ENCODE data around the gene SLC4A9.

SLC4A9 gene

GRCh38 chr5:140360101-140360500, at the start of gene SLC4A9:
Gene SLC4A9 (plus strand): TSS chr5:140360194. CDS start chr5:140360237, 43 bp downstream.
- Histone ChIP-seq H3K9ac (ENCODE audit: low read depth in 1 of 2, low read length in 2 of 2) (no peak within 1 kb of the TSS), H3K4me3 (ENCODE audit: low read length in 2 of 2) (no peak within 1 kb of the TSS), H3K9me3 (ENCODE audit: control insufficient read depth in 2 of 2, low read length in 2 of 2) (no peaks in the 10 kb centered on the region), H3K36me3 (ENCODE audit: control insufficient read depth in 2 of 2, insufficient read depth in 2 of 2, low read length in 2 of 2) (no peaks in the 10 kb centered on the region), H3K4me1 (ENCODE audit: control insufficient read depth in 2 of 2, insufficient read depth in 2 of 2, low read length in 2 of 2) (peaks cover 6 to 12% of the 10 kb centered on the region in 2 donors), H3K27me3 (ENCODE audit: control insufficient read depth in 2 of 2, insufficient read depth in 2 of 2, low read length in 2 of 2) (no peaks in the 10 kb centered on the region), H3K27ac (ENCODE audit: low read depth in 2 of 2, low read length in 2 of 2) (no peak within 1 kb of the TSS)

DNA sequence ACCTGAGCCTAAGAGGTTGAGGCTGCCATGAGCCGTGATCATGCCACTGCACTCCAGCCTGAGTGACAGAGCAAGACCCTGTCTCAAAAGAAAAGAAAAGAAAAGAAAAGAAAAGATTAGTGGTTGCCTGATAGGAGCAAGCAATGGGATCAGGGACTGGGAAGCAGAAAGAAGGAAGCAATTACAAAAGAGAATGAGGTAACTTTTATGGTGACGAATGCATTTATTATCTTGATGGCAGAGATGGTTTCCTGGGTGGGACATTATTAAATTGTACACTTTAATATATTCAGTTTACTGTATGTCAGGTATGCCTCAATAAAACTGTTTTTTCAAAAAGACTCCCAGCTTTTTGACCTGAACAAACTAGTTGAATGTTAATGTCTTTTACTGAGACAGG, 49.6 kb upstream of the SLC4A9 start:
- no peaks in the 10 kb centered on the region for H3K36me3 ChIP-seq (ENCODE audit: control insufficient read depth in 2 of 2, insufficient read depth in 2 of 2, low read length in 2 of 2)
- H3K4me1 ChIP-seq (ENCODE audit: control insufficient read depth in 2 of 2, insufficient read depth in 2 of 2, low read length in 2 of 2): peaks cover 4 to 10% of the 10 kb centered on the region in 2 donors
- no peak overlapping the region for H3K4me3 ChIP-seq (ENCODE audit: low read length in 2 of 2)
- peak overlapping the region in 1 of 2 donors; percentile 7 for H3K27ac ChIP-seq (ENCODE audit: low read depth in 2 of 2, low read length in 2 of 2)
- H3K27me3 ChIP-seq (ENCODE audit: control insufficient read depth in 2 of 2, insufficient read depth in 2 of 2, low read length in 2 of 2): no peaks in the 10 kb centered on the region
- no peak overlapping the region for H3K9ac ChIP-seq (ENCODE audit: low read depth in 1 of 2, low read length in 2 of 2)
- H3K9me3 ChIP-seq (ENCODE audit: control insufficient read depth in 2 of 2, low read length in 2 of 2): no peaks in the 10 kb centered on the region

DNA sequence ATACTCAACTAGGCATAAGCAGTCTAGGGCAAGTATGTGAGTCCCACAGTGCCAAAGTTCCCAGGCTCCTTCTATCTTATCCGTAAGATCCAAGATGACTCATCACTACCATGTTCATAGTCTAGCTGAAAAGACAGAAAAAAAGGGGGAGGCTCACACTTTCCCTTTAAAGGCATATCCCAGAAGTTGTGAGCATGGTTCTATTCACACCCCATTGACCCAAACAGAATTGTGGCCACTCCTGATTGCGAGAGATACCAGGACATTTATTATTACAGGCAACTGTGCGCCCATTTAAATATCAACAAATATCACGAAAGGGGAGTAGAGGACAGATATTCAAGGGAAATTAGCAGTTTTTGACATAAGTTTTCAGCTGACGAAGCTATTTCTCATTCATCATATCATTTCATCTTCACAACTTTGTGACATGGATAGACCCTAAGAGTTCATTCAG, 49.0 kb upstream of the SLC4A9 start:
- no peak overlapping the region for H3K4me3 ChIP-seq (ENCODE audit: low read length in 2 of 2)
- H3K36me3 ChIP-seq (ENCODE audit: control insufficient read depth in 2 of 2, insufficient read depth in 2 of 2, low read length in 2 of 2): no peaks in the 10 kb centered on the region
- H3K9ac ChIP-seq (ENCODE audit: low read depth in 1 of 2, low read length in 2 of 2): no peak overlapping the region
- H3K9me3 ChIP-seq (ENCODE audit: control insufficient read depth in 2 of 2, low read length in 2 of 2): no peaks in the 10 kb centered on the region
- H3K27ac ChIP-seq (ENCODE audit: low read depth in 2 of 2, low read length in 2 of 2): no peak overlapping the region
- H3K27me3 ChIP-seq (ENCODE audit: control insufficient read depth in 2 of 2, insufficient read depth in 2 of 2, low read length in 2 of 2): no peaks in the 10 kb centered on the region
- peaks cover 4 to 10% of the 10 kb centered on the region in 2 donors for H3K4me1 ChIP-seq (ENCODE audit: control insufficient read depth in 2 of 2, insufficient read depth in 2 of 2, low read length in 2 of 2)

DNA sequence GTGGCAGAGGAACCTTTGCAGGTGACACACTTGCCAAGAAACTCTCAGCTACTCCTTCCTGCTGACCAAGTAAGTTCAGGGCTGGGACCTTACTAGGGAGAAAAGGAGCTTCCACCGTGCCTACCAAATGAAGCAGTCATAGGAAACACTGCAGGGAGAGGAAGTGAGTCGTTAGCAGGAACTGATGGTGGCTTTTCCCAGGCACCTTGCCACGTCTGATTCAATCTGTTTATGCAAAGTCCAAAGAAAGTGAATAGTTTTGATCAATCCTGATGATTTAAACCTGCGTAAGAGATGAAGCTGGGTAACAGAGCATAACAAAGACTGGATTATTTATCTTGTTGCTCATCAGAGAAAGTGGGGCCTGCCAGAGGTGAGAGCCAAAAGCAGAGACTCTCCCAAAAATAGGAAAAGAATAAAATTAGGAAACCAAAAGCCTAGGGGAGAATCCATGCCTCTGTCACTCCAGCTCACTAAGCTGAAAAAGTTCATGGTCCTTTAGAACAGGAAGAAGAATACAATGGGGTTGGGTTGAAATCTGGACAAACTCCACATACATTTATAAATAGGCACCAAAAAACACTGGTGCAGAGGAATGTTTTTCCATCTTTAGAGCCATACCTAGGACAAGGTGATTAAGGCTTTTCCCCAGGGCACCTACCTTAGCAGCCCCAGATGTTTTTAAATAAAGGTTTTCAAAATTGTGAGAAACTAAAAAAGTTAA, 47.8 kb upstream of the SLC4A9 start:
- Histone ChIP-seq H3K4me1 (ENCODE audit: control insufficient read depth in 2 of 2, insufficient read depth in 2 of 2, low read length in 2 of 2) (peaks cover 4 to 10% of the 10 kb centered on the region in 2 donors), H3K27me3 (ENCODE audit: control insufficient read depth in 2 of 2, insufficient read depth in 2 of 2, low read length in 2 of 2) (no peaks in the 10 kb centered on the region), H3K27ac (ENCODE audit: low read depth in 2 of 2, low read length in 2 of 2) (no peak overlapping the region), H3K4me3 (ENCODE audit: low read length in 2 of 2) (no peak overlapping the region), H3K9me3 (ENCODE audit: control insufficient read depth in 2 of 2, low read length in 2 of 2) (no peaks in the 10 kb centered on the region), H3K9ac (ENCODE audit: low read depth in 1 of 2, low read length in 2 of 2) (no peak overlapping the region), H3K36me3 (ENCODE audit: control insufficient read depth in 2 of 2, insufficient read depth in 2 of 2, low read length in 2 of 2) (no peaks in the 10 kb centered on the region)

GRCh38 chr5:140312791-140313189, 47.2 kb upstream of the SLC4A9 start:
- no peaks in the 10 kb centered on the region for H3K9me3 ChIP-seq (ENCODE audit: control insufficient read depth in 2 of 2, low read length in 2 of 2)
- no peaks in the 10 kb centered on the region for H3K36me3 ChIP-seq (ENCODE audit: control insufficient read depth in 2 of 2, insufficient read depth in 2 of 2, low read length in 2 of 2)
- no peak overlapping the region for H3K4me3 ChIP-seq (ENCODE audit: low read length in 2 of 2)
- no peak overlapping the region for H3K27ac ChIP-seq (ENCODE audit: low read depth in 2 of 2, low read length in 2 of 2)
- H3K9ac ChIP-seq (ENCODE audit: low read depth in 1 of 2, low read length in 2 of 2): no peak overlapping the region
- H3K27me3 ChIP-seq (ENCODE audit: control insufficient read depth in 2 of 2, insufficient read depth in 2 of 2, low read length in 2 of 2): no peaks in the 10 kb centered on the region
- H3K4me1 ChIP-seq (ENCODE audit: control insufficient read depth in 2 of 2, insufficient read depth in 2 of 2, low read length in 2 of 2): peaks cover 4 to 10% of the 10 kb centered on the region in 2 donors

GRCh38 chr5:140317859-140318258, 42.1 kb upstream of the SLC4A9 start:
- Histone ChIP-seq H3K27me3 (ENCODE audit: control insufficient read depth in 2 of 2, insufficient read depth in 2 of 2, low read length in 2 of 2) (no peaks in the 10 kb centered on the region), H3K9ac (ENCODE audit: low read depth in 1 of 2, low read length in 2 of 2) (no peak overlapping the region), H3K9me3 (ENCODE audit: control insufficient read depth in 2 of 2, low read length in 2 of 2) (no peaks in the 10 kb centered on the region), H3K4me3 (ENCODE audit: low read length in 2 of 2) (no peak overlapping the region), H3K27ac (ENCODE audit: low read depth in 2 of 2, low read length in 2 of 2) (no peak overlapping the region), H3K36me3 (ENCODE audit: control insufficient read depth in 2 of 2, insufficient read depth in 2 of 2, low read length in 2 of 2) (no peaks in the 10 kb centered on the region), H3K4me1 (ENCODE audit: control insufficient read depth in 2 of 2, insufficient read depth in 2 of 2, low read length in 2 of 2) (peaks cover 0 to 5% of the 10 kb centered on the region in 2 donors)

- peaks cover 5 to 10% of the 10 kb centered on the region in 2 donors for H3K4me1 ChIP-seq (ENCODE audit: control insufficient read depth in 2 of 2, insufficient read depth in 2 of 2, low read length in 2 of 2)
- H3K9me3 ChIP-seq (ENCODE audit: control insufficient read depth in 2 of 2, low read length in 2 of 2): no peaks in the 10 kb centered on the region
- no peak overlapping the region for H3K9ac ChIP-seq (ENCODE audit: low read depth in 1 of 2, low read length in 2 of 2)
- no peak overlapping the region for H3K27ac ChIP-seq (ENCODE audit: low read depth in 2 of 2, low read length in 2 of 2)
- no peak overlapping the region for H3K4me3 ChIP-seq (ENCODE audit: low read length in 2 of 2)
- H3K27me3 ChIP-seq (ENCODE audit: control insufficient read depth in 2 of 2, insufficient read depth in 2 of 2, low read length in 2 of 2): no peaks in the 10 kb centered on the region
- no peaks in the 10 kb centered on the region for H3K36me3 ChIP-seq (ENCODE audit: control insufficient read depth in 2 of 2, insufficient read depth in 2 of 2, low read length in 2 of 2)
These were observed 41.2 kb upstream of the SLC4A9 start for GRCh38 chr5:140318792-140319191.

DNA sequence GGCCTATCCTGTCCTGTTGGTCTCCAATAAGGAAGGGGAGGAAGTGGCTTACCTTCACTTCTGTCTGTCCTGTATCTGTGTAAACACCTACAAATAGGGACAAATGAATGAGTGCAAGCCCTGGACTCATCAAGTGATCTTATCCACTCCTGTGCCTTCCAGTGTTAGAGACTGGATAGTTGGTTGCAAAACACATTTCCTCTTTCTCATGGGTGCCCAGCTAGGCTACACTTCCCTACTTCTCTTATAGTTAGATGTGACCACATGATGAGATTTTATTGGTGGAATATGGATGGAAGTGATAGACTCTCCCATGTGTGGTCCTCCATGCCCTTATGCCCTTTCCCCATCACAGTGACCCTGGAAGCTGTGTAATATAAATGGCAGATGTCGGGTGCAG, 40.2 kb upstream of the SLC4A9 start:
- peak overlapping the region in 1 of 2 donors; percentile 21 for H3K27ac ChIP-seq (ENCODE audit: low read depth in 2 of 2, low read length in 2 of 2)
- H3K4me3 ChIP-seq (ENCODE audit: low read length in 2 of 2): no peak overlapping the region
- no peaks in the 10 kb centered on the region for H3K9me3 ChIP-seq (ENCODE audit: control insufficient read depth in 2 of 2, low read length in 2 of 2)
- no peak overlapping the region for H3K9ac ChIP-seq (ENCODE audit: low read depth in 1 of 2, low read length in 2 of 2)
- peaks cover 5 to 10% of the 10 kb centered on the region in 2 donors for H3K4me1 ChIP-seq (ENCODE audit: control insufficient read depth in 2 of 2, insufficient read depth in 2 of 2, low read length in 2 of 2)
- H3K27me3 ChIP-seq (ENCODE audit: control insufficient read depth in 2 of 2, insufficient read depth in 2 of 2, low read length in 2 of 2): no peaks in the 10 kb centered on the region
- no peaks in the 10 kb centered on the region for H3K36me3 ChIP-seq (ENCODE audit: control insufficient read depth in 2 of 2, insufficient read depth in 2 of 2, low read length in 2 of 2)

- Histone ChIP-seq H3K9me3 (ENCODE audit: control insufficient read depth in 2 of 2, low read length in 2 of 2) (no peaks in the 10 kb centered on the region), H3K27me3 (ENCODE audit: control insufficient read depth in 2 of 2, insufficient read depth in 2 of 2, low read length in 2 of 2) (no peaks in the 10 kb centered on the region), H3K27ac (ENCODE audit: low read depth in 2 of 2, low read length in 2 of 2) (peak overlapping the region in 1 of 2 donors; percentile 20), H3K4me3 (ENCODE audit: low read length in 2 of 2) (no peak overlapping the region), H3K4me1 (ENCODE audit: control insufficient read depth in 2 of 2, insufficient read depth in 2 of 2, low read length in 2 of 2) (peaks cover 5 to 10% of the 10 kb centered on the region in 2 donors), H3K36me3 (ENCODE audit: control insufficient read depth in 2 of 2, insufficient read depth in 2 of 2, low read length in 2 of 2) (no peaks in the 10 kb centered on the region), H3K9ac (ENCODE audit: low read depth in 1 of 2, low read length in 2 of 2) (no peak overlapping the region)
These were observed 38.2 kb upstream of the SLC4A9 start for GRCh38 chr5:140321796-140322195.

- Histone ChIP-seq H3K36me3 (ENCODE audit: control insufficient read depth in 2 of 2, insufficient read depth in 2 of 2, low read length in 2 of 2) (no peaks in the 10 kb centered on the region), H3K4me3 (ENCODE audit: low read length in 2 of 2) (no peak overlapping the region), H3K27me3 (ENCODE audit: control insufficient read depth in 2 of 2, insufficient read depth in 2 of 2, low read length in 2 of 2) (no peaks in the 10 kb centered on the region), H3K9me3 (ENCODE audit: control insufficient read depth in 2 of 2, low read length in 2 of 2) (no peaks in the 10 kb centered on the region), H3K9ac (ENCODE audit: low read depth in 1 of 2, low read length in 2 of 2) (no peak overlapping the region), H3K27ac (ENCODE audit: low read depth in 2 of 2, low read length in 2 of 2) (peak overlapping the region in 1 of 2 donors; percentile 11), H3K4me1 (ENCODE audit: control insufficient read depth in 2 of 2, insufficient read depth in 2 of 2, low read length in 2 of 2) (peaks cover 5 to 10% of the 10 kb centered on the region in 2 donors)
These were observed 37.0 kb upstream of the SLC4A9 start for GRCh38 chr5:140322751-140323731.

All from mucosa of rectum (tissue), 2 donors.